DMS 273 treated with DMSO at 0.1 percent for 48 hours (cell line): ENCODE measurements around the gene VEGFC.

Source experiments
- DNase-seq: peaks from one replicate; lab custom pipeline; 2025; lab: John Stamatoyannopoulos, UW

The VEGFC gene

DNA sequence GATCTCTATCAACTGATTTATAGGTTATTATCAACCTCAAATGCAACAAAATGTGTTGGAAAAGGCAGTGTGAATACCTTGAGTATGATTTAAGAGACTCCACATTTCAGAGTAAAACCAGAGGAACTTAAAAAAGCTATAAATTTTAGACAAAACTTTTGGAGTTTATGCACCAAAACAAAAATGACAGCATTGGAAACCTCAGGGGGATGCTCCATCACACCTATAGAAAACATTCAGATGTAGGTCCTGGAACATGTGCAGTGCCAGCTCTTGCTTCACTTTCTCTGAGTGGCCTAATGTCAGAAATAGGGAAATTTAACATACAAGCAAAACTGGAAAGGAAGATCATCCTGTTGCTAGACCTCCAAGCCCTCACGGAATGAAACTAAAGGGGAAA lies 5.8 kb upstream of the VEGFC start:
- DNase-seq: no peak

DNA sequence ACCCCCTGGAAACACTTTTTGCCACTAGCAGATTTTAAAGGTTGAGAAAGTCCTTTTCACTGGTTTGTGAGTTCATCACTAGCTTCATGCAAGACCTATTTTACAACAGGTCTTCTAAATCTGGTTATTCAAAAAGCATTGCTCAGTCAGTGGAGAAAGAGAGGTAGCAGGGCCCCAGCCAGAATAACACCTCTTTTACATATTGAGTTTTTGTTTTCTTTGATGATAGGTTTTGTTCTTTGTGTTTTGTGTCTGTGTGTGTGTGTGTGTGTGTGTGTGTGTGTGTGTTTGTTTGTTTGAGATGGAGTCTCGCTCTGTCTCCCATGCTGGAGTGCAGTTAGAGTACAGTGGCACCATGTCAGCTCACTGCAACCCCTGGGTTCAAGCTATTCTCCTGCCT lies 2.7 kb upstream of the VEGFC start:
- DNase-seq: no peak

DNA sequence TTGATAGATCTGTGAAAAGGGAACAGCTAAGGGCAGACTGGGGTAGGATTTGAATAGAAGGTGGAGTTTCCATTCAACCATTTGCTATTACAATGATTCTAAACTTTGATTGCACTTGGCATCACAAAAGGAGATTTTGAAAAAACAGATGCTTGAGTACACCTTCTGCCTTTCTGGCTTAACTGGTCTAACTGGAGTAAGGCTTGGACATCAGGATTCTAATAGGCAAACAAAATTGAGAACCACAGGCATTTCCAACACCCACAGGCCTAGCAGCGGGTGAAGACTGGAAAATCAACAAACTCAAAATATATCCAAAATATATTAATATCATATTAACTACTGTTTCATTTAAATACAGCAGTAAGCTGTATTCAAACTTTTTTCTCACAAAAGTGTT lies 1.9 kb upstream of the VEGFC start:
- no peak for DNase-seq

DNA sequence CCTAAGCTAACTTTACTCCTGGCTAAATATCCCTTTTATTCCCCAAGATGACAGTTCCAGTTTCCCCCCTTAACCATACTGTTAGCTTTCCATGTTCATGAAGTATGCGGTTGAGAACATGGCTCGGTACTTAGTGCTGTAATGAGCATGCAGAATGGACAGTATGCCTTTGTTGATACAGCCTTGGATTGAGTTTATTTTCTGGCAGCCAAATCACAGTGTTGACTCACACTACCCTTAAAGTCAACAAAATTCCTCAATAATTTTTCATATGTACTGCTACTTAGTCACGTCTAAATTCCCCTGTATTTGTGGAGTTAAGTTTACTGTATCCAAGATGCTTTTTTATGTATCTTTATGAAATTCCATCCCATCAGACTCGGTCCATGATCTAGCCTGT lies 1.4 kb upstream of the VEGFC start:
- no peak for DNase-seq

DNA sequence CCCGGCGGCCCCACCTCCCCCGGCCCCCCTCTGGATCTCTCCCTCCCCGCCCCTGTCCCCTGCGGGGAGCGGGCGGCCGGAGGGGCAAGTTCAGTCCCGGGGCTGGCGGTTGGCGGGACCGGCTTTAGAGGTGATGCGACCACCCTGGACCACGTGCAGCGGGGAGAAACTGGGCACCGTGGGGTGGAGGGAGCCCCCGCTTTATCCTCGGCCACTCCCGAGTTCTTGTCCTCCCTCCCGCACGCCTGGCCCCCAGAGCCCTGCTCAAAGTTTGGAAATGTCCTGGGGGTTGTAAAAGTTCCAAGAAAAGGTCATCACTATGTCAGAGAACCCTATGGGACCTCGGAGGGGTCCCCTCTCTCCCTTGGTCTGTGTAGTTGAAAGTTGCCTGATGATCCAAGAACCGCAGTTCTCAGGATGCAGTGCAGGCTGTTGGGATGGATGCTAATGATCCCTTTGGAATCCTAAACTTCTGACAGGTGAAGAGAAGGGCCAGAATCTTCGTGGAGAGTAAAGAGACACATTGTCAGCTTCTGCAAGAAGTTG lies 411 bp upstream of the VEGFC start:
- no peak for DNase-seq

DNA sequence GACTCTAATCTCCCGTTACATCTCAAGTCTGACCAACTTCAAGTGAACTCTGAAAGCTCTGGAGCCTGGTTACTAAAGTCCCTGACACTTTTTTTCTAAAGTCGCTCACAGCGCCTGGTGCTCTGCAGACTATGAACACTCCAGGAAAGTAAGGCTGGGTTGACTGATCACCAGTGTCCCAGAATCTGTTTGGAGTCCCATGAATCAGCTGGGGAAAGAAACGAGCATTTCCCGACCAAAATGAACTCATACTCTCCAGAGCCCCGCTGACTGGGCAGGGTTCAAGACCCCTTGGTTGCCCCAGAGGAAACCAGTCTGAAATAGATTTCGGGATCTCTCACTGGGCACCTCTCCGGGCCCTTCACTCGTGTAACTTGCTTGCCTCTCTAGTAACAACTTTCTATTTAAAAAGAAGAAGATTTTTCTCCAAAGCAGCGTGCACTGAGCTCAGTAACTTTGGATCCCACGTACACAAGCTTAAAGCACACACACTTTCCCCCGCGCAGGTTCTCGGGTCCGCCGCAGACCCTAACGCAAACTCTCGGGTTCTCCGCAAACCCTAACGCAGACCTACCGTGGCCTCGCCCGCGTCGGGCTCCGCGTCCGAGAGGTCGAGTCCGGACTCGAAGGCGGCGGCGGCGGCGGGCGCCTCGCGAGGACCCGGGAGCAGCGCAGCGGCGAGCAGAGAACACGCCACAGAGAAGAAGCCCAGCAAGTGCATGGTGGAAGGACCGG lies 964 bp downstream of the VEGFC start:
- DNase-seq: no peak

DNA sequence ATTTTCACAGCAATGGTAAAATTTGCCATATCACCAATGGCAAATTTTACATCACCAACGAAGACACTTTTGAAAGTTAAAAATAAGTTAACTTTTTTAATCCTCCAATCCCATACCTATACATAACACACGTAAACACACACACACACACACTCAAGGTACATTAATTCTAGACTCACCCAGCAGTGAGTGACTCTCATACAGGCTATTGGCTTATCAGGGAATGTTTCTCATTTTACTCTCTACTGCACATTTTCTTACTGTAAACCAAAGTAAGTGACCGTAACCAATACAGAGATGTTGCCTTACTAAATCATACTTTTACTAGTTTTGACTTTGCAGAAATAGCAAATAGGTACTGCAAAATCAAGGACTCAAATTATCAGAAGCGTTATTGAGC lies 2.3 kb downstream of the VEGFC start:
- no peak for DNase-seq

DNA sequence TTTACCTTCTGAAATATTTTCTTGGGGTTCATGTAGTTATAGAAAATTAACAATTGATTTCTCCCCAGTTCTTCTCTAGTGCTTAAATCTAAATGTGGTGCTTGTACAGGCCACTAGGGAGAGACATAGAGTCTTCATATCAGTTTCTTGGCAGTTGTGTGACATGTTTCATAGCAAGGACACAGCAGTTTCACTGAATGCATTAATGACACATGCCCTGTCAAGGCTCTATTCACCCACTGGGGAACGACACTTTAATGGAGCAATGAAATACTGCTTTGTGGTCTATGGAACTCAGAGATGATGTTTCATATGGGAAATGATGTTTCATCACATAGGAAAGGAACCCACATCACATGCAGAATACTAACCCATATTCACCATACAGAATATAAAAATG lies 2.8 kb downstream of the VEGFC start:
- no peak for DNase-seq

DNA sequence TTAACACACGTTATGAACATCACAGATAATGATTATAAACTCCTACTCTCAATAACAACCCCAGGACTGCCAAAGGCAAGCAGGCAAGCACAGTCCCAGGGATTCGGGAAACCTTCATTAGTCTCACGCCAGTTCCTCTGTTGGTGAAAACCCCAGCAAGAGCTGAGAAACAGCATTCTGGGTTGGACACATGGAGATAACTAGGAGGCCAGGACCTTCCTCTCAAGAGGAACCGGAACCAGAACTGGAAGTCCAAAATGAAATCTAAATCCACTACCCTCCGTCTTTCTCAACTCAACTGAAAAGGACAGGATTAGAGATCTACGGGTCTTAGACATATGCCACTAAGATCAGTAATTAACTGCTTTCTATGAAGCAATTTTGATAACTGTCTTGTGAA lies 3.8 kb downstream of the VEGFC start:
- no peak for DNase-seq

DNA sequence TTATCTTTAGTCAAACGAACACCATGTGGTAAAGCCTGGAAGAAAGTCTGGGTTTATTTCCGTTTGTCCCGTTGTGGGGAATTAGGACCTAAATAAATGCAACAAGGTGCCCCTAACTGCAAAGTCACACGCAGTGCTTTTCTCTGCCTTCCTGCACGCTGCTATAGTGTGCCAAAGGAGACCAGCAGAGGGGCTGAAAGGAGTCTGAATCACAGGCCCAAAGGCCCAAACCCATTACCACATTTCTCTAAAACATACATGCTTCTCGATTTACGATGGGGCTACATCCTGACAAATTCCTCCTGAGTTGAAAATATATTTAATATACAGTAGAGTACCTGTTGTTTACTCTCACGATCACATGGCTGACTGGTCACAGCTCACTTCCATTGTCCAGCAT lies 4.5 kb downstream of the VEGFC start:
- no peak for DNase-seq

DNA sequence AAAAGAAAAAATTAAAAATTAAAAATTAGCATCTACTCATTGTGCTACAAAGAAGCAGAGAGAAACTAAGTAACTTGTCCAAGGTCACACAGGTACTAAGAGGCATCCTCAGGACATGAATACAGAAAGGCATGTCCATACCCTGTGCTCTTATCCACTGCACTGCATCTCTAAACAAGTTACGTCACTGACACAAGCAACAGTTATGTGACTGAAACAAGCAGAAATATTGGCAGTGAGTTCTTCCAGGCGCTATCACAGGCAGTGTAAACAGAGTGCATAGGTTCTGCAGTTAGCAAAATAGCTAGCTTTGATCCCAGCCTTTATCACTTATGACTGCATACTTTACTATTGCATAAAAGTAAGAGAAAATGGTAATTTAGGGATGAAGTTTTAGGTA lies 7.9 kb downstream of the VEGFC start:
- no peak for DNase-seq

DNA sequence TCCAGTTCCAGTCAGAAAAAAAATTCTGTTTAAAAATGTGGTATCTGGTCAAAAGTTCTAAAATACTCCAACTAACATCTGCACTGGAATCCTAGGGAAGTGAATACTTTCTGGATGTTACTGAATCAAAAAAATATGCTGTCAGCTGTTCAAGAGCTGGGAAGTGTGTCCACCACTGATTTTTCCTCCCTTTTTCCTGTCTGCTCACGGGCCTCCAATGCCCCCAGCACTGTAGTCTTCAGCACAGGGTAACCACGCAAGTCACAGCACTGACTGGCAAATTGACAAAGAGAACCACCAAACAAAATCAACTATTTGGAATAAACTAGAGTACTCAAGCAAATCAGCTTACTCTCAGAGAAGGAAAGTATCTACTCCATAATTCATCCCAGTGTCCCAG lies 9.9 kb downstream of the VEGFC start:
- DNase-seq: no peak

DNA sequence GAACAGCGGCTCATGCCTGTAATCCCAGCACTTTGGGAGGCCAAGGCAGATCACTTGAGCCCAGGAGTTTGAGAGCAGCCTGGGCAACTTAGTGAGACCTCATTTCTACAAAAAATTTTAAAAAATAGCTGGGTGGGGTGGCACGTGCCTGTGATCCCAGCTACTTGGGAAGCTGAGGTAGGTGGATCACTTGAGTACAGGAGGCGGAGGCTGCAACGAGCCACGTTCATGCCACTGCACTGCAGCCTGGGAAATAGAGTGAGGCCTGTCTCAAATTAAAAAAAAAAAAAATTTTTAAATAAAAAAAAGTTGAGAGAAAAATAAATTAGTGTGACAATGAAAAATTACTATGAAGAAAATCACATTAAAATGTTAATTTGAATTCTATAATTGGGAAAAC lies 10.5 kb downstream of the VEGFC start:
- DNase-seq: no peak

DNA sequence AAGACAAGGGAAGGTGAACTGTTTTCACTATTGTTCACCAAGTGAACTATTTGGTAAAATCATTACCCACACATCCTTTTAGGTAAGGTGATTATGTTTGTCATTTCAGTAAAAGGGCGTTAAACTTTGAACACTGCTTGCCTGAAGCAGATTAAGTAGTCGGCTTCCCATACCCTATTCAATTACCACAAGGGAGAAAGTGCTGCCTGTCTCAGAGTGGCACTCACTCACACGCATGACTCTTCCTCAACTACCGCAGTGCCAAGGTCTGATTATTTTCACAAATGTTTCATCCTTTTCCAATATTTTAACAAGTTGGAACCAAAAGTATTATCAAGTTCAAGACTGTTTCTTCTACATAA lies 11.0 kb downstream of the VEGFC start:
- no peak for DNase-seq

DNA sequence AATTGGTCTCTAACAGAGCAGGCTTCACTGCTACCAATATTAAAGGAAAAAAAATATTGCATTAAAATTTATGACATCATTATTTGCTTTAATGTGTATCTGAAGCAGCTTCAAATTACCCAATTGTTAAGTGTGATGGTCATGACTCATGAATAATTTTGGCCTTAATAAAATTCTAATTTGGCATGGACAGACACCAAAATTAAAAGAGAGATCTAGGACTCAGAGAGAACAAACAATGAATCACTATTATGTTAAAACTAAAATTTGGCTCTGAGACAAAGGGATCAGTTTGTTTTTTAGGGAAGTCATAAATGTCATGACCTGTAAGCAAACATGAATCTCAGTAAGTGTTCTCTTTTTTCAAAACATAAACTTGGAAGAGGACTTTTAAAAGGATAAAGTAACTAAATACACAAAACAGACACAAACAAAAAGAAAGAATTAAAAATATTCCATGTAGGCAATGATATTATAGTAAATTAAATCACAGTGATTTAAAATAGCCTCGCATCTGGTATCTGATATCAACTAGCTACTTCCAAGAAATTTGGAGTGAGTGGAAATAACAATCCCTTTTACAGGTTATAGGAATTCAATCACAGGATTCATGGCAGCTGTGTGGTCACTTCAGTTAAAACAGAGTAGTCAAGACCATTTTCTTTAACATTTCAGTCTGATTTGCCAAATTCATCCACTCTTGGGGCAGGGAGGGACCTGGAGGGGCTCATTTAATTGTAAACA lies 11.6 kb downstream of the VEGFC start:
- no peak for DNase-seq

DNA sequence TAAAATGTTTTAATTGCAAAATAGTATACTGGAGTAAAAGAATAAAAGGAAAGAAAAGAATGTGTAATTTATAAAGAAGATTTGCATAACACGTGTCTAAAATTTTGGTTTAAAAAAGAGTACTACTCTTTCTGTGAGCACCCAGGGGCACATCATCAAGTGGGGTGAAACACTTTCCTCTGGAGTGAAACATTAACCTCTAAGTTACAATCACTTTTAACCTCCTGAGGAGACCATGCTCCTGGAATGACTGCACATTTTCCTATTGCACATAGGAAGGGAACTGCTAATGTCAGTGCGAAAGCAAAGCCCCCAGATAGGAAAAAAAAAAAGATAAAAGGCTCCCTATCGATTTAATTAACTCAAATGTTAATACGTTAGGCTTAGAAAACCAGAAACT lies 13.3 kb downstream of the VEGFC start:
- no peak for DNase-seq

DNA sequence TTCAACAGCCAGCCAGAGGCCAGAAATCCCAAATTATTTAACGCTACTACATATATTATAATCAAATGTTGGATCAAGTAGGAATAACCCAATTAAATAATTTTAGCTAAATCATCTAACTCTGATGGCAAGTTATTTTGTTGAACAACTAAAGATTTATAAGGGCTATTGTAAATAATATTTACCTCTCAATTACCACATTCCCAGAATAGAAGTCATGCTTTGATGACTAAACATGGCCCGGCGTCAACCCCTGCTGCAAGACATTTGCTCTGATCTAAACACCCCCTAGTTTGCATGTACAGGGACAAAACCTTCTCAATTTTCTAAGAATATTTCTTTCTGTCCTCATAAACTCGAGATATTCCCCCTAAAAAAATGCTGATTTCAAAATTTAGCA lies 14.2 kb downstream of the VEGFC start:
- no peak for DNase-seq

DNA sequence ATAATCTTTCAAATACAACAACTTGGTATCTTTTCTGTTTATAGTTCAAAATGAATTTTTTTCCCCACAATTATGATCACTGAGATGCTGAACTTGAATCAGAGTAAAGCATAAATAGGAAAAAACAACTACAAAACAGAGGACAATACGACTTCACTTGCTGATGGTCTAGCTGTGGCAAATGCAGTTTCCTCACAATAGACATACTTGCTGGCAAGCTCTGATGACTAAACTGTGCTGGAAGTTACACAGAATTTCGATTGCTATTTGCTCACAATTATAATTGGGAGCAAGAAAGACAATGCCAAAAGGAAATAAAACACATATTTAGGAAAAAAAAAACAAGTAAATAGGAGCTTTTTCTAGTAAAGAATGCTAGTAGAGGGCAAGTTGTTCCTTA lies 14.7 kb downstream of the VEGFC start:
- no peak for DNase-seq

DNA sequence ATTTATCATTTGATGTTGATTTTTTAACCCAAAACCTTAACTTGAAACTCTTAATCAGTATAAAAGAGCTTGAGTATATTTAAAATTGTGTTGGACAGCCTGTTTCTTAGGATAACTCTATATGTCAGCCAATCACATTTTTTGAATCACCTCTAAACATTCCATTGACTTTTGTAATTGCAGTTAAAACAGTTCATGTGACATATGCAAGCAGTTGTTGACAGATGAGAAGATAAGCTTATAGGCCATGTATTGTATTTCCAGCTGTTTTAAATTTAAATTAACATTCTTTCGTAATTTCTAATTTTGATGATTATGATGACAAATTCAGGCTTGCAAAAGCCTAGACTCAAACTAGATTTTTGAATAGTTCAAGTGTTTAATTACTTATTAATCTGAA lies 17.4 kb downstream of the VEGFC start:
- no peak for DNase-seq

DNA sequence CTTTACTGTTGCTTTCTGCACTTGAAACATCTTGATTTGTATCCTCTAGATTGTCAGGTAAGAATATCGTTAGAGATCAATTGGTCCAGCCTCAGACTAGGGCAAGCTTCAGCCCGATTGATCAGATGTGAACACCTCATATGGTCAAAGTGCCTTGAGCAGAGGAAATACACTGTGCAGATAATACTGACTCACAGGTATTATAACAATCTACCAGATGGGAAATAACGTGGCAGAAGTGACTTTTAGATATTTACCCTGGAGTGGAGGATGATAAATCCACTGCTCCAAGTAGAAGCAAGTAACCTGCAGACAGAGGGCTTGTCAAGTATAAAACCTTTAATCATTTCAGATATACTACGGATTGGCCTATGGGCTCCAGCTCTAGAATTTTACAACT lies 17.9 kb downstream of the VEGFC start:
- DNase-seq: no peak

DNA sequence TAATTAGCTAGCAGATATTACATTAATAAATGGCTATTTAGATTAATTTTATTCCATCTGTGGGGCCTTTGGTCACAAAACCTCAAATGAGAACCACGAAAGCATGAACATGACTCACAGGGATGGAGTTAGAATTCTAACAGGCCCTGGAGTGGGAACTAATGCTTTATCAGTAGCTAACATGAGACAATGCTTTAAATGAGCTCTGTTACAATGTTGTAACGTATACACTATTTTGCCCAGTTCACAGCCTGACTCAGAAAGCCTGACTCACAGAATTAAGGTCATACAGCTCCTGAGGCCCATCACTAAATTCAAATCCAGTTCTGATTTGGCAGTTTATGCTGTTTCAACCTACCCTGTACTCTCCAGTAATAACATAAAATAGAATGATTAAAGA lies 23.2 kb downstream of the VEGFC start:
- DNase-seq: no peak

DNA sequence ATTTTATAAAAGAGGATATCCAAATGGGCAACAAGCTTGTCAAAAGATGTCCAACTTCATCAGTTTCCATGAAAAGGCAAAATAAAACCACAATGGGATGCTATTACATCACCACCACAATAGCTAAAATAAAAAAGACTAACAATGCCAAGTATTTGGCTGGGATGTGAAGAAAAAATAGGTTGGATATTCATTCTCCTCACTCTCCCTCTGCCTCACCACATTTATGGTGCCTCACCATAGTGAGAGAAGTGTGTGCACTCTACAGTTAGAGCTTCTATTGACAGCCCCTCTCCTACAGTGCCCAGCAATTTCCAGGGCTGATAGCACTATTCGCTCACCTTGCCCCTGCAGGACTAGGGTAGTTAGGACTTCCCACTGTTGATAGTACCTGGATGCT lies 25.5 kb downstream of the VEGFC start:
- no peak for DNase-seq

DNA sequence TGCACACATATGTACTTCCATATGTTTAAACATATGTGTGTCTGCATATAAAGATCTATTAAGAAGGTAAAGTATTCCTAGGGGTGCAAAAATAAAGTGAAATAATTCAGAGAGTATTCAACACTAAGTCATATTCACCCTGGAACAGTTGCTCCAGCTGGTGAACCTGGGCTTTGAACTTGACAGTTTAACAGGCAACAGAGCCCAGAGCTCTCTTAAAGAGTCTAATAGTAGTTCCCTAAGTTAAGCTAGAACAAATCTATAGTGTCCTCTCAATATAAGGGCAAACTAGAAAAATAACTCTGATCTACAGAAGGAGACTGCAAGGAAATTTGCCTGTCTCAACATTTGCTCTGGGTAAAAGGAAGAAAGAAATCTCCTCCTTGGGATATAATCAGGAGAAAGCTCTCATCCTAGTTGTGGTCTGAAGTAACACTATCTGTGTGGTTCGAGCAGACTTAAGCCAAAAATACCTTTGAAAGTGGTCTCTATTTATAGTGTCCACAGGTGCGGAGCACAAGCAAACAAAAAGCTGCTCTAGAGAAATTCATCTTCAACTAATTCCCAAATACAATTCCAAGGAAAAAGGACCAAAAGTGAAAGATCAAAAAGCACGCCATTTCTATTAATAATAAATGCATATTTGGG lies 29.9 kb downstream of the VEGFC start:
- no peak for DNase-seq
